H1 (cell line): ENCODE results near the gene PHEX. TPM values are rescaled to one million over a fixed set of nuclear protein-coding genes. Genes with fewer than 3 reads are reported as not detected.

Source experiments
- CTCF ChIA-PET: fragments of 300-600 bp; sonication (Branson Sonifier 250); formaldehyde crosslinking; loops from one replicate; lab custom pipeline; 2021; ENCODE audit not compliant: partially characterized antibody; lab: Charles Lee
- POLR2A ChIA-PET: fragments of 300-600 bp; sonication (Branson Sonifier 250); formaldehyde crosslinking; loops from one replicate; lab custom pipeline; 2021; ENCODE audit warnings: inconsistent platforms; ENCODE audit not compliant: partially characterized antibody; lab: Charles Lee
- DNase-seq, 2 experiments: peaks; one replicate each; pipeline versions ENCODE4 v3.0.0 to v3.0.0-alpha.2; 2010 to 2022; ENCODE audit warnings: low spot score in 2 of 2, low read depth in 1 of 2, mixed read lengths in 1 of 2
- FAIRE-seq: peaks from 2 replicates; lab custom pipeline; 2011; peaks lifted over from hg19 to GRCh38; lab: Jason Lieb, UNC
- H2AFZ ChIP-seq: 2 replicates; pipeline ENCODE4 v1.8.1; 2012; ENCODE audit warnings: low read length, inconsistent platforms
- H2AK5ac ChIP-seq: 2 replicates; pipeline ENCODE4 v1.6.1; 2013; ENCODE audit warnings: low read depth, low read length
- H2BK120ac ChIP-seq: replicated peaks from 2 replicates; pipeline ENCODE3; 2013; ENCODE audit warnings: low read depth, low read length, inconsistent platforms
- H2BK12ac ChIP-seq: 2 replicates; pipeline ENCODE4 v1.6.1; 2013; ENCODE audit warnings: low read depth, low read length
- H2BK15ac ChIP-seq: 2 replicates; pipeline ENCODE4 v1.6.1; 2013; ENCODE audit warnings: low read length
- H2BK20ac ChIP-seq: 2 replicates; pipeline ENCODE4 v1.6.1; 2013; ENCODE audit warnings: low read length
- H2BK5ac ChIP-seq: 2 replicates; pipeline ENCODE4 v1.6.1; 2013; ENCODE audit warnings: low read depth, low read length
- H3K14ac ChIP-seq: 2 replicates; pipeline ENCODE4 v1.6.1; 2013; ENCODE audit warnings: inconsistent platforms; ENCODE audit not compliant: insufficient read length
- H3K18ac ChIP-seq: 2 replicates; pipeline ENCODE4 v1.6.1; 2013; ENCODE audit warnings: low read length; ENCODE audit errors: extremely low read depth
- H3K23ac ChIP-seq: 2 replicates; pipeline ENCODE4 v1.6.1; 2013; ENCODE audit warnings: inconsistent platforms; ENCODE audit not compliant: insufficient read length
- H3K23me2 ChIP-seq: 2 replicates; pipeline ENCODE4 v1.6.1; 2013; ENCODE audit warnings: low read depth, low read length
- H3K27ac ChIP-seq: 2 replicates; pipeline ENCODE4 v1.6.1; 2011; ENCODE audit warnings: low read depth, low read length, inconsistent platforms
- H3K27me3 ChIP-seq, 4 experiments: replicated peaks in 1 of 4; 1 replicate in 1 of 4; 2 replicates in 3 of 4; pipeline versions ENCODE4 v1.6.1 to v1.8.1; 2011 to 2013; ENCODE audit warnings: low read length in 3 of 4, mild to moderate bottlenecking in 3 of 4, inconsistent platforms in 2 of 4, mixed read lengths in 2 of 4, moderate library complexity in 1 of 4; ENCODE audit not compliant: control insufficient read depth in 3 of 4, insufficient read depth in 3 of 4; ENCODE audit errors: extremely low read depth in 1 of 4
- H3K36me3 ChIP-seq, 4 experiments: 2 replicates each; pipeline versions ENCODE4 v1.6.1 to v1.8.1; 2011 to 2013; ENCODE audit warnings: mild to moderate bottlenecking in 4 of 4, low read length in 3 of 4, moderate library complexity in 2 of 4, control low read depth in 1 of 4, inconsistent platforms in 1 of 4; ENCODE audit not compliant: insufficient read depth in 4 of 4, control insufficient read depth in 2 of 4
- H3K4ac ChIP-seq: replicated peaks from 2 replicates; pipeline ENCODE3; 2013; ENCODE audit warnings: low read length, low read depth, mixed read lengths, inconsistent platforms; ENCODE audit not compliant: insufficient read length
- H3K4me1 ChIP-seq, 4 experiments: replicated peaks in 1 of 4; 1 replicate in 1 of 4; 2 replicates in 3 of 4; pipeline versions ENCODE4 v1.6.1 to v1.8.1; 2011 to 2013; ENCODE audit warnings: low read length in 3 of 4, inconsistent platforms in 2 of 4, mixed read lengths in 1 of 4; ENCODE audit not compliant: insufficient read depth in 4 of 4, control insufficient read depth in 3 of 4
- H3K4me2 ChIP-seq, 2 experiments: 2 replicates each; pipeline versions ENCODE4 v1.6.1 to v1.8.1; 2011 to 2013; ENCODE audit warnings: low read depth in 2 of 2, low read length in 2 of 2, control low read depth in 1 of 2, inconsistent platforms in 1 of 2, mild to moderate bottlenecking in 1 of 2; ENCODE audit not compliant: insufficient read depth in 1 of 2
- H3K4me3 ChIP-seq, 4 experiments: fragments of 200-600, 300-600 bp in 1 of 4; sonication (generic), shearing (Covaris generic), sonication (Bioruptor Twin) in 1 of 4; 2 replicates each; pipeline versions ENCODE4 v1.5.1 to v1.8.1; 2011 to 2016; ENCODE audit warnings: low read length in 4 of 4, low read depth in 3 of 4, control low read depth in 2 of 4, inconsistent platforms in 2 of 4, mild to moderate bottlenecking in 2 of 4, mixed read lengths in 1 of 4, moderate library complexity in 1 of 4; ENCODE audit not compliant: insufficient read depth in 2 of 4; ENCODE audit errors: extremely low read depth in 1 of 4
- H3K56ac ChIP-seq: replicated peaks from 2 replicates; pipeline ENCODE3; 2013; ENCODE audit warnings: low read depth, mild to moderate bottlenecking, mixed read lengths, low read length, inconsistent platforms; ENCODE audit not compliant: insufficient read length
- H3K79me1 ChIP-seq: 2 replicates; pipeline ENCODE4 v1.6.1; 2013; ENCODE audit warnings: low read depth, low read length, control low read depth
- H3K79me2 ChIP-seq, 2 experiments: 2 replicates each; pipeline versions ENCODE4 v1.6.1 to v1.8.1; 2012 to 2013; ENCODE audit warnings: low read length in 2 of 2, mild to moderate bottlenecking in 2 of 2, inconsistent platforms in 1 of 2; ENCODE audit not compliant: insufficient read depth in 2 of 2, control insufficient read depth in 1 of 2
- H3K9ac ChIP-seq, 4 experiments: replicated peaks in 1 of 4; 1 replicate in 1 of 4; 2 replicates in 3 of 4; pipeline versions ENCODE4 v1.6.1 to v1.8.1; 2011 to 2013; ENCODE audit warnings: low read depth in 3 of 4, low read length in 3 of 4, control low read depth in 2 of 4, mild to moderate bottlenecking in 2 of 4, moderate library complexity in 2 of 4, inconsistent platforms in 1 of 4; ENCODE audit errors: extremely low read depth in 1 of 4
- H3K9me3 ChIP-seq, 2 experiments: 2 replicates each; pipeline versions ENCODE4 v1.6.1 to v1.8.1; 2012 to 2013; ENCODE audit warnings: mild to moderate bottlenecking in 2 of 2, moderate library complexity in 2 of 2, control low read depth in 1 of 2, inconsistent platforms in 1 of 2, low read depth in 1 of 2, low read length in 1 of 2, mixed read lengths in 1 of 2; ENCODE audit not compliant: insufficient read depth in 2 of 2
- H4K20me1 ChIP-seq, 2 experiments: replicated peaks in 1 of 2; 2 replicates each; pipeline versions ENCODE3 to v1.8.1; 2011 to 2013; ENCODE audit warnings: inconsistent platforms in 2 of 2, low read length in 2 of 2, mild to moderate bottlenecking in 1 of 2; ENCODE audit not compliant: insufficient read depth in 2 of 2, control insufficient read depth in 1 of 2
- H4K5ac ChIP-seq: 2 replicates; pipeline ENCODE4 v1.6.1; 2013; ENCODE audit warnings: low read length, low read depth, mixed read lengths, inconsistent platforms; ENCODE audit not compliant: insufficient read length
- H4K8ac ChIP-seq: 2 replicates; pipeline ENCODE4 v1.8.0; 2013; ENCODE audit warnings: mild to moderate bottlenecking, moderate library complexity, low read length, inconsistent platforms; ENCODE audit not compliant: insufficient read depth; ENCODE audit errors: extremely low read depth
- H4K91ac ChIP-seq: replicated peaks from 2 replicates; pipeline ENCODE3; 2013; ENCODE audit warnings: low read length, mixed read lengths, inconsistent platforms; ENCODE audit not compliant: insufficient read length
- EZH2 ChIP-seq: fragments of 200-600 bp; sonication (generic); IDR thresholded peaks from 2 replicates; pipeline ENCODE4 v1.7.1; 2012; ENCODE audit warnings: low read depth, mild to moderate bottlenecking, moderate library complexity, low read length, inconsistent platforms; ENCODE audit not compliant: severe bottlenecking
- GABPA ChIP-seq: IDR thresholded peaks from 2 replicates; pipeline ENCODE4 v1.6.1; 2011; ENCODE audit warnings: mild to moderate bottlenecking, low read length, moderate library complexity, borderline replicate concordance; ENCODE audit not compliant: insufficient read depth
- KDM1A ChIP-seq: fragments of 200-600, 300-600 bp; sonication (generic); IDR thresholded peaks from 2 replicates; pipeline ENCODE4 v1.7.1; 2016; ENCODE audit warnings: mild to moderate bottlenecking, low read length, borderline replicate concordance
- POLR2AphosphoS5 ChIP-seq: IDR thresholded peaks from 2 replicates; pipeline ENCODE4 v1.6.1; 2011; ENCODE audit warnings: low read depth, low read length
- RAD21 ChIP-seq, 2 experiments: IDR thresholded peaks in 1 of 2; conservative IDR thresholded peaks in 1 of 2; 2 replicates each; pipeline ENCODE4 v1.6.1; 2011; ENCODE audit warnings: low read depth in 2 of 2, low read length in 2 of 2, improper control_type of control experiment in 1 of 2, inconsistent platforms in 1 of 2, mild to moderate bottlenecking in 1 of 2, moderate library complexity in 1 of 2
- RFX5 ChIP-seq: IDR thresholded peaks from 2 replicates; pipeline ENCODE4 v1.6.1; 2011; ENCODE audit warnings: low read depth, low read length, improper control_type of control experiment, borderline replicate concordance
- WGBS, 2 experiments: shearing (Covaris generic) in 1 of 2; methylation state at CpG; one replicate each; pipeline versions ENCODE4 v1.1.6 to v1.1.7; 2013 to 2015; ENCODE audit warnings: low lambda C conversion rate in 2 of 2, mixed read lengths in 2 of 2, inconsistent platforms in 1 of 2, low coverage in 1 of 2, missing lambda C conversion rate in 1 of 2; ENCODE audit not compliant: insufficient replicate concordance in 2 of 2, insufficient coverage in 1 of 2, insufficient read length in 1 of 2; ENCODE audit errors: extremely low coverage in 1 of 2, missing lambda C conversion rate in 1 of 2; 5-methylcytosine and 5-hydroxymethylcytosine counted together
- polyA plus RNA-seq, 7 experiments: library from polyadenylated mRNA; depleted of rRNA in 3 of 7; stranded (reverse) in 5 of 7; unstranded in 2 of 7; fragments of >200 nt in 5 of 7; fragments of 200-250 nt in 2 of 7; gene quantifications; 1 replicate in 5 of 7; 2 replicates in 1 of 7; 4 replicates in 1 of 7; pipeline versions ENCODE4 v1.2.1 to v1.2.3, GENCODE V29; 2011 to 2013; ENCODE audit warnings: missing spikeins in 2 of 7, mixed read lengths in 2 of 7
- total RNA-seq: library from RNA; stranded (reverse); fragmentation: NEBNext Ultra II Directional; extraction: Animal tissue kit (Norgen Biotek cat#: 25700); gene quantifications from 2 replicates; pipeline ENCODE4 v1.2.1, GENCODE V29; 2021

The PHEX gene
- total and polyA plus RNA-seq, 2 of the 8 experiments (the other 6 are each of a cell fraction or from before 2014, with no cell fraction given) = 0.03 to 0.11 TPM

DNA sequence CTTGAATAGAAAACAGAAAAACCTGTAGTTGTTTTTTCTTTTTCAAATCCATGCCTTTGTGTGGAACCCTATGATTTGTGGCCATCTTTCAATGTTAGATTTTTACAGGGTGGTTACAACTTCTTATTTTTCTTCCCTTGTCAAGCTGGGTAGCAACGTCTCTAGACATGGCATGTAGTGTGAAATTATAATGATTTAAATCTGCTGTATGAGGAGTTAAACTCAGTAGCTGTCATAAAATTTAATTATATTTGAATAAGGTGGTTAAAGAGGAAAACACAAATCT lies 162.5 kb downstream of the PHEX start:
- DNase-seq = no peak
- no peak overlapping the region for H3K27ac ChIP-seq
- no peak overlapping the region for H3K4me3 ChIP-seq
- no peak overlapping the region for H2AFZ ChIP-seq
- no peak overlapping the region for H3K4me2 ChIP-seq
- no peak overlapping the region for H3K56ac ChIP-seq
- TF ChIP-seq POLR2AphosphoS5 (no peak), RAD21 (IDR thresholded peaks at IDR 0.05 in 1 of 2, conservative IDR thresholded peaks at IDR 0.05 in 1 of 2; ENCODE audit: low read depth in 2 of 2, low read length in 2 of 2) (no peak), KDM1A (no peak), EZH2 (no peak), RFX5 (no peak), GABPA (no peak)
- no peak for FAIRE-seq
- no peak overlapping the region for H3K23ac ChIP-seq
- no peak overlapping the region for H4K91ac ChIP-seq
- H3K4ac ChIP-seq = no peak overlapping the region
- no peak overlapping the region for H3K18ac ChIP-seq
- no peak overlapping the region for H4K8ac ChIP-seq
- no peaks in the 10 kb centered on the region for H3K27me3 ChIP-seq
- no peak overlapping the region for H2BK5ac ChIP-seq
- H2BK120ac ChIP-seq = no peak overlapping the region
- H4K20me1 ChIP-seq = no peaks in the 10 kb centered on the region
- H3K79me2 ChIP-seq = no peaks in the 10 kb centered on the region
- no peaks in the 10 kb centered on the region for H3K36me3 ChIP-seq
- ChIA-PET CTCF (no interaction called here), POLR2A (no interaction called here)
- no peak overlapping the region for H3K14ac ChIP-seq
- H2BK15ac ChIP-seq = no peak overlapping the region
- H2BK20ac ChIP-seq = no peak overlapping the region
- no peaks in the 10 kb centered on the region for H3K4me1 ChIP-seq
- H3K9ac ChIP-seq = no peak overlapping the region
- no peaks in the 10 kb centered on the region for H3K23me2 ChIP-seq
- no peaks in the 10 kb centered on the region for H3K79me1 ChIP-seq
- H4K5ac ChIP-seq = no peak overlapping the region
- H2AK5ac ChIP-seq = no peak overlapping the region
- H3K9me3 ChIP-seq = no peaks in the 10 kb centered on the region
- WGBS, 2 experiments = 100% methylated on average over 1 of the region's 1 CpG; no CpG with 5 or more reads in 1 of the 2 experiments
- no peak overlapping the region for H2BK12ac ChIP-seq
